GM12892 (cell line): ENCODE data around the gene PPP2R2C.
A peak's percentile ranks its signal among the peaks of the same experiment; 100 is the strongest.

Experiments
- DNase-seq: peaks from one replicate; pipeline ENCODE4 v3.0.0; 2011; ENCODE audit not compliant: insufficient read length
- FAIRE-seq: peaks from 2 replicates; lab custom pipeline; 2011; peaks lifted over from hg19 to GRCh38; lab: Jason Lieb, UNC
- POLR2A ChIP-seq: IDR thresholded peaks from 2 replicates; pipeline ENCODE4 v1.6.1; 2011; ENCODE audit warnings: low read depth, low read length, control low read depth
- POLR2AphosphoS5 ChIP-seq: IDR thresholded peaks from 2 replicates; pipeline ENCODE4 v1.6.1; 2011; ENCODE audit warnings: low read depth, low read length, control low read depth
- TAF1 ChIP-seq: IDR thresholded peaks from 2 replicates; pipeline ENCODE4 v1.6.1; 2011; ENCODE audit warnings: low read depth, mild to moderate bottlenecking, control low read depth, low read length, borderline replicate concordance

Gene PPP2R2C

GRCh38 chr4:6278801-6279197, 193.6 kb downstream of the PPP2R2C start:
- TF ChIP-seq POLR2AphosphoS5, result no peak
- TF ChIP-seq TAF1, result no peak
- TF ChIP-seq POLR2A, result no peak
- peak; percentile 78 for DNase-seq
- FAIRE-seq, result no peak

- DNase-seq (no peak), FAIRE-seq (peak; percentile 83)
- TF ChIP-seq POLR2AphosphoS5 (no peak), POLR2A (no peak), TAF1 (no peak)
These were observed 194.2 kb downstream of the PPP2R2C start for GRCh38 chr4:6277935-6278800.

- FAIRE-seq (no peak), DNase-seq (no peak)
- TF ChIP-seq POLR2AphosphoS5 (no peak), TAF1 (no peak), POLR2A (no peak)
These were observed 195.1 kb downstream of the PPP2R2C start for GRCh38 chr4:6277139-6277802.

GRCh38 chr4:6275898-6276806, 196.3 kb downstream of the PPP2R2C start:
- TF ChIP-seq POLR2A (no peak), TAF1 (no peak), POLR2AphosphoS5 (no peak)
- DNase-seq (no peak), FAIRE-seq (no peak)

GRCh38 chr4:6275351-6275750, 197.1 kb downstream of the PPP2R2C start:
- TF ChIP-seq POLR2AphosphoS5 (no peak), POLR2A (no peak), TAF1 (no peak)
- FAIRE-seq, result no peak
- DNase-seq, result no peak

- DNase-seq (no peak), FAIRE-seq (no peak)
- TF ChIP-seq POLR2A (no peak), TAF1 (no peak), POLR2AphosphoS5 (no peak)
These were observed 198.8 kb downstream of the PPP2R2C start for GRCh38 chr4:6273661-6273990.

- FAIRE-seq (no peak), DNase-seq (no peak)
- TF ChIP-seq POLR2AphosphoS5 (no peak), POLR2A (no peak), TAF1 (no peak)
These were observed 199.4 kb downstream of the PPP2R2C start for GRCh38 chr4:6272863-6273660.

GRCh38 chr4:6271701-6272465, 200.5 kb downstream of the PPP2R2C start:
- FAIRE-seq, result no peak

GRCh38 chr4:6271206-6271605, 201.2 kb downstream of the PPP2R2C start:
- FAIRE-seq (no peak), DNase-seq (no peak)
- TF ChIP-seq POLR2AphosphoS5, result no peak
- TF ChIP-seq TAF1, result no peak

More at GRCh38 chr4:6271701-6272465, 200.5 kb downstream of the PPP2R2C start:
- no peak for DNase-seq
- TF ChIP-seq POLR2AphosphoS5, result no peak
- TF ChIP-seq POLR2A, result no peak
- TF ChIP-seq TAF1, result no peak

- FAIRE-seq (peak; percentile 5), DNase-seq (no peak)
- TF ChIP-seq POLR2AphosphoS5 (no peak), POLR2A (no peak), TAF1 (no peak)
These were observed 201.7 kb downstream of the PPP2R2C start for GRCh38 chr4:6270636-6271121.
